GM19351 (cell line): ENCODE results near the gene GNG4.

Source experiments
- ATAC-seq: cut with Tn5 transposase; IDR thresholded peaks from one replicate; pipeline ENCODE4 v1.9.1; 2021; ENCODE audit warnings: mild to moderate bottlenecking, moderate library complexity; ENCODE audit not compliant: unreplicated experiment

GNG4 gene

GRCh38 chr1:235502601-235503402 is 146.8 kb downstream of the GNG4 start:
- no peak for ATAC-seq

GRCh38 chr1:235500971-235501540 is 148.5 kb downstream of the GNG4 start:
- ATAC-seq, result no peak
